ENCODE data around the gene KCNQ5.

GRCh38 chr6:72850469-72850868, 228.6 kb downstream of the KCNQ5 start:
- TF ChIP-seq POLR2A (IDR thresholded peaks at IDR 0.05): no peak
- TF ChIP-seq, protein P1, sequence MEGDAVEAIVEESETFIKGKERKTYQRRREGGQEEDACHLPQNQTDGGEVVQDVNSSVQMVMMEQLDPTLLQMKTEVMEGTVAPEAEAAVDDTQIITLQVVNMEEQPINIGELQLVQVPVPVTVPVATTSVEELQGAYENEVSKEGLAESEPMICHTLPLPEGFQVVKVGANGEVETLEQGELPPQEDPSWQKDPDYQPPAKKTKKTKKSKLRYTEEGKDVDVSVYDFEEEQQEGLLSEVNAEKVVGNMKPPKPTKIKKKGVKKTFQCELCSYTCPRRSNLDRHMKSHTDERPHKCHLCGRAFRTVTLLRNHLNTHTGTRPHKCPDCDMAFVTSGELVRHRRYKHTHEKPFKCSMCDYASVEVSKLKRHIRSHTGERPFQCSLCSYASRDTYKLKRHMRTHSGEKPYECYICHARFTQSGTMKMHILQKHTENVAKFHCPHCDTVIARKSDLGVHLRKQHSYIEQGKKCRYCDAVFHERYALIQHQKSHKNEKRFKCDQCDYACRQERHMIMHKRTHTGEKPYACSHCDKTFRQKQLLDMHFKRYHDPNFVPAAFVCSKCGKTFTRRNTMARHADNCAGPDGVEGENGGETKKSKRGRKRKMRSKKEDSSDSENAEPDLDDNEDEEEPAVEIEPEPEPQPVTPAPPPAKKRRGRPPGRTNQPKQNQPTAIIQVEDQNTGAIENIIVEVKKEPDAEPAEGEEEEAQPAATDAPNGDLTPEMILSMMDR (IDR thresholded peaks at IDR 0.05): no peak
